ENCODE data around the gene GABRB2. TPM values are rescaled to one million over a fixed set of nuclear protein-coding genes. Genes with fewer than 3 reads are reported as not detected.
A peak's percentile ranks its signal among the peaks of the same experiment; 100 is the strongest.

The GABRB2 gene
- total and polyA plus RNA-seq, 2 experiments from 2014 or later: 1.8 to 3.6 TPM

- peak in 1 of 2 donors; percentile 8 for DNase-seq (ENCODE audit: low read depth in 1 of 2, low spot score in 1 of 2)
- H3K4me1 ChIP-seq (ENCODE audit: low read depth): peaks cover 30% of the 10 kb centered on the region
- H3K27ac ChIP-seq: peak overlapping the region; percentile 66
- H3K27me3 ChIP-seq: no peaks in the 10 kb centered on the region
- no peaks in the 10 kb centered on the region for H3K9me3 ChIP-seq (ENCODE audit: low read depth)
- H3K36me3 ChIP-seq: no peaks in the 10 kb centered on the region
- TF ChIP-seq, protein P1, sequence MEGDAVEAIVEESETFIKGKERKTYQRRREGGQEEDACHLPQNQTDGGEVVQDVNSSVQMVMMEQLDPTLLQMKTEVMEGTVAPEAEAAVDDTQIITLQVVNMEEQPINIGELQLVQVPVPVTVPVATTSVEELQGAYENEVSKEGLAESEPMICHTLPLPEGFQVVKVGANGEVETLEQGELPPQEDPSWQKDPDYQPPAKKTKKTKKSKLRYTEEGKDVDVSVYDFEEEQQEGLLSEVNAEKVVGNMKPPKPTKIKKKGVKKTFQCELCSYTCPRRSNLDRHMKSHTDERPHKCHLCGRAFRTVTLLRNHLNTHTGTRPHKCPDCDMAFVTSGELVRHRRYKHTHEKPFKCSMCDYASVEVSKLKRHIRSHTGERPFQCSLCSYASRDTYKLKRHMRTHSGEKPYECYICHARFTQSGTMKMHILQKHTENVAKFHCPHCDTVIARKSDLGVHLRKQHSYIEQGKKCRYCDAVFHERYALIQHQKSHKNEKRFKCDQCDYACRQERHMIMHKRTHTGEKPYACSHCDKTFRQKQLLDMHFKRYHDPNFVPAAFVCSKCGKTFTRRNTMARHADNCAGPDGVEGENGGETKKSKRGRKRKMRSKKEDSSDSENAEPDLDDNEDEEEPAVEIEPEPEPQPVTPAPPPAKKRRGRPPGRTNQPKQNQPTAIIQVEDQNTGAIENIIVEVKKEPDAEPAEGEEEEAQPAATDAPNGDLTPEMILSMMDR (IDR thresholded peaks at IDR 0.05; ENCODE audit: low read depth, low read length): no peak
- H3K4me3 ChIP-seq: no peak overlapping the region
Observed at GRCh38 chr5:161369022-161369421, 177.5 kb downstream of the GABRB2 start.

DNA sequence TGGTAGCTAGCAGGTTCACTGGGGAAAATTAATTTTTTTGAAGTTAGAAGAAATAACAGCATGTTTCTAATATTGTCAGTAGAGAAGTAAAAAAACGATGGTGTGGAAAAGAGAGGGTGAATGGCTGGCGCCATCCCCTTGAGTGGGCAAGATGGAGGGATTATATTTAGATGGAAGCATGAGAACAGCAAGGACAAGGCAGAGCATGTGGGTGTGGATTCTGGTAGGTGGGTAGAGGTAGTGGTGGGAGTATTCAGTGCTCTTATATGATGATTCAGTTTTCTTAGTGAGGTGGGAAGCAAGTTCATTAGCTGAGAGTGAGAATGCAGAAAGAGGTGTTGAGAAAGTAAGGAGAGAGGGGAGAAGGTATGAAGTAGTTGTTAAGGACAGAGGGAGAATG lies 188.1 kb downstream of the GABRB2 start:
- Histone ChIP-seq H3K27ac (no peak overlapping the region), H3K4me1 (ENCODE audit: low read depth) (no peaks in the 10 kb centered on the region), H3K36me3 (no peaks in the 10 kb centered on the region), H3K4me3 (no peak overlapping the region), H3K27me3 (no peaks in the 10 kb centered on the region), H3K9me3 (ENCODE audit: low read depth) (no peaks in the 10 kb centered on the region)
- DNase-seq (ENCODE audit: low read depth in 1 of 2, low spot score in 1 of 2): no peak
- TF ChIP-seq, protein P1 (IDR thresholded peaks at IDR 0.05; ENCODE audit: low read depth, low read length): no peak

- no peaks in the 10 kb centered on the region for H3K4me1 ChIP-seq (ENCODE audit: low read depth)
- H3K27ac ChIP-seq: no peak overlapping the region
- H3K36me3 ChIP-seq: no peaks in the 10 kb centered on the region
- no peaks in the 10 kb centered on the region for H3K27me3 ChIP-seq
- H3K4me3 ChIP-seq: no peak overlapping the region
- DNase-seq (ENCODE audit: low read depth in 1 of 2, low spot score in 1 of 2): no peak
- no peaks in the 10 kb centered on the region for H3K9me3 ChIP-seq (ENCODE audit: low read depth)
- TF ChIP-seq, protein P1 (IDR thresholded peaks at IDR 0.05; ENCODE audit: low read depth, low read length): no peak
Observed at GRCh38 chr5:161344234-161344633, 202.3 kb downstream of the GABRB2 start.

GRCh38 chr5:161342886-161343285 lies 203.6 kb downstream of the GABRB2 start:
- no peak for DNase-seq (ENCODE audit: low read depth in 1 of 2, low spot score in 1 of 2)
- Histone ChIP-seq H3K27me3 (no peaks in the 10 kb centered on the region), H3K27ac (no peak overlapping the region), H3K4me1 (ENCODE audit: low read depth) (no peaks in the 10 kb centered on the region), H3K36me3 (no peaks in the 10 kb centered on the region), H3K4me3 (no peak overlapping the region), H3K9me3 (ENCODE audit: low read depth) (no peaks in the 10 kb centered on the region)
- TF ChIP-seq, protein P1 (IDR thresholded peaks at IDR 0.05; ENCODE audit: low read depth, low read length): no peak

- Histone ChIP-seq H3K27me3 (no peaks in the 10 kb centered on the region), H3K36me3 (no peaks in the 10 kb centered on the region), H3K27ac (no peak overlapping the region), H3K4me1 (ENCODE audit: low read depth) (no peaks in the 10 kb centered on the region), H3K9me3 (ENCODE audit: low read depth) (no peaks in the 10 kb centered on the region), H3K4me3 (no peak overlapping the region)
- TF ChIP-seq, protein P1 (IDR thresholded peaks at IDR 0.05; ENCODE audit: low read depth, low read length): no peak
- DNase-seq (ENCODE audit: low read depth in 1 of 2, low spot score in 1 of 2): no peak
Observed at GRCh38 chr5:161340012-161340411, 206.5 kb downstream of the GABRB2 start.

Measured in cardiac muscle cell (in vitro differentiated cells and primary cell).